GM21717 (cell line): ENCODE results near the gene ARL10.

Source experiments
- ATAC-seq: cut with Tn5 transposase; IDR thresholded peaks from one replicate; pipeline ENCODE4 v1.9.1; 2021; ENCODE audit warnings: mild to moderate bottlenecking, moderate library complexity; ENCODE audit not compliant: unreplicated experiment

The ARL10 gene

DNA sequence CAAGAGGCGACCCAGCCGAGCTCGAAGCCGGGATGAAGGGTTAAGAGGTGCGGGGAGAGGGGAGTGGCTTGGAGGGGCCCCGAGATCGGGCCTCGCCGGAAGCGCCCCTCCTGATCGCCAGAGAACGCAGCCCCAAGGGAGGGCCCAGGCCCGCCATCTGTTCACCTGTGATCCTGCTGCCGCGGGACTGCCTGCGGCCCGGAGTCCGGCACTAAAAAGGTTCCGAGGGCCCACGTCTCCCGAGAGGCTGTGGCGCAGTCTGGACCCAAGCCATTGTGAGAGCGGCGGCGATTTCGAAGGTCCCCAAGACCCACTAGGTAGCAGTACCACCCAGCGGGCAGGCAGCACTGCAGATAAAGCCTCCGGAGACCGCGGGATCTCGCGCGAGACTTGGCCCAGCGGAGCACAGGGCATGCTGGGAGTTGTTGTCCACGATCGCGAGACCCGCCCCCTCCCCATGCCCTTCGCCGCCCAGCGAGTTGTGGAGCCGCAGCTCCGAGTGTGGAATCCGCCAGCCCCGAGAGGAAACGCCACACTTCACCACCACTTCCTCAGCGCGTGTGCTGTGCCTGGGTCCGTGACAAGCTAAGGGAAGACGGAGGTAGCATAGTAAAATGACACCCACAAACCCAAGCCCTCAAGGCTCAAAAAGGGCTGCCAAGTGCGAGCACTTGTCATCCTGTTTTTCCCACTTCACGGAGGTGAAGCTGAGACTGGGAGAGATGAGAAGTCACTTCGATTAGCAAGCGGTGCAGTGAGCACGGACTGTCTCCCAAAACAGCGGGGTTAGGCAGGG lies 3.7 kb upstream of the ARL10 start, which contains the start of gene KIAA1191:
Gene KIAA1191, minus strand, starts transcription at position 328 of the 796 bp plus-strand sequence. CDS start 2,256 bp downstream, outside the sequence.
- peak; percentile 90 for ATAC-seq

DNA sequence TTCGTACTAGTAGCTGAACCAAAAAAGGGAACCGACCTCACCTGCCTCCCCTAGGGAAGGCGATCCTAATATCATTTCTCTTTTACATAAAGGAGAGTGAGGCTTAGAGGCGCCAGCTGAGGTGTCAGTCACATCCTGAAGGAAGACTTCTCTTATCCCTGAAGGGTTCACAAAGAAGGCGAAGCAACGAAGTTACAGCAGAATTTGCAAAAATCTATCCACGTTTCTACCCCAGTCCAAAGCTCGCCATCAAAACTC lies 3.1 kb upstream of the ARL10 start:
- no peak for ATAC-seq

DNA sequence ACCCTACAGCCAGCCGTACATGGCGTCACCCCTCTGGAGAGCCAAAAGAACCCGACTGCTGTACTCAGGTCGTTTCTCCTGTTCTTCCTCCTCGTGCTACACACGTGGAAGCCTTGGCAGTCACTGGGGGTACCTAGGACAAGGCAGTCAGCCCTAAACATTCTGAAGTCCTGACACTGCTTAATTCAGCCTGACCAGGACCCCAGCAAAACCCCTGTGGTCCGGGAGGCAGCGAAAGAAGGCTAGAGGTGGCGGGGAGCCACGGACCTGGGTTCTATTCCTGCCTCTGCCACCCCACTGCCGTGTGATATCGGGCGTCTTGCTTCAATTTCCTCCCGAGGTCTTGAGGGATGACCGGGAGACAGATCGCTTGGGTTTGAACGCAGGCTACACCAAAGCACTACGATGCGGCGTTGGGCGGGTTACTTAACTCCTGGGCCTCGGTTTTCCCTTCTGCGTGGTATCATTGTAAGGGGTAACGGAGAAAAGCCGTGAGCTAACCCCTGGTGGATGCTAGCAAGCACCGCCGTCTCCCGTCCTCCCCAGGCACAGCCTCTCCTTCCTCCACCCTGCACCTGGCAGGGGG lies 429 bp upstream of the ARL10 start:
- no peak for ATAC-seq

- ATAC-seq: no peak
Observed at GRCh38 chr5:176366232-176366894, 1.1 kb downstream of the ARL10 start.

DNA sequence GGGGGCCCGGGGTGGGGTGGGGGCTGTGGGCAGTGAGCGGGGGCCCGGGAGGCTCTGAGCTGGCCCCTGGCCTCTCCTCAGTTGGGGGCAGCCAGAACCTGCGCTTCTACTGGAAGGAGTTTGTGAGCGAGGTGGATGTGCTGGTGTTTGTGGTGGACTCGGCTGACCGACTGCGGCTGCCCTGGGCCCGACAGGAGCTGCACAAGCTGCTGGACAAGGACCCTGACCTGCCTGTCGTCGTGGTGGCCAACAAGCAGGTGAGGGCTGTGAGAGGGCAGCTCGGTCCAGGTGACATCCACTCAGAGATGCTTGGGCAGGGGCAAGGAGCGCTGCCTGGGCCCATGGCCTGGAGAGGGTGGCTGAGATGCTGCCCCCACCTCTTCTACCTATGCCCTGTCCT lies 3.4 kb downstream of the ARL10 start:
- no peak for ATAC-seq

GRCh38 chr5:176369934-176370711 lies 4.8 kb downstream of the ARL10 start:
- ATAC-seq: no peak

GRCh38 chr5:176371621-176372539 lies 6.6 kb downstream of the ARL10 start:
- ATAC-seq: no peak

DNA sequence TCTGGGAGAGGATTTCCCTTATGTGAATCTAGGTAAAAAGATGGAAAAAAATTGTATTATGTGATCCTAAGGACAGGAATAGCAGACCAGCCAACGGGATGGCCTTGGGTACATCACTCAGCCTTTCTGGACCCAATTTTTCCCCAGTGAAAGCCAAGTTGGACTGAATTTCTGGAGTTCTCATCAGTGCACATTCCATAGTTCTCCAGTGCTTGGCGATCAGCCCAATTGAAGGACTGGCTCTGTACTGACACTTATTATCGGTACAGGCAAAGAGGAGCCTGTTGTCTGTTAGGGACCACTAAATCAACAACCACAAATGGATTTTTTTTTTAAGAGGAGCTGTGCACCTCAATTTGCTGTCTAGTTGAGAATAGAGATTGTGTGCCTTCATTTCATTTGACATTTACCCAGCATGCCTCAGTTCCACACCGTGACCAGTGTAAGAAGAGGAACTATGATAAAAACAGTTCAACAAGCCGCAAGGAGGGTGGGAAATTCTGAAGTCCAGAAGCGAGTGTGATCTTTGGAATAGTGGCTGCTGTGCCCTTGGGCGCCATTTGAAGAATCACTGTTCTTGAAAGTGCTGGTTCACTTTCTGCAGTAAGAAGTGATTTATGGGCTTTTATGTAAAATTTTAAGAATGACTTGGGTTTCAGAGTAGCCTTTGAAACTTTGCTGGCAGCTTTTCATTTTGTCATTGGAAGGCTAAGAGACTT lies 8.0 kb downstream of the ARL10 start:
- no peak for ATAC-seq

DNA sequence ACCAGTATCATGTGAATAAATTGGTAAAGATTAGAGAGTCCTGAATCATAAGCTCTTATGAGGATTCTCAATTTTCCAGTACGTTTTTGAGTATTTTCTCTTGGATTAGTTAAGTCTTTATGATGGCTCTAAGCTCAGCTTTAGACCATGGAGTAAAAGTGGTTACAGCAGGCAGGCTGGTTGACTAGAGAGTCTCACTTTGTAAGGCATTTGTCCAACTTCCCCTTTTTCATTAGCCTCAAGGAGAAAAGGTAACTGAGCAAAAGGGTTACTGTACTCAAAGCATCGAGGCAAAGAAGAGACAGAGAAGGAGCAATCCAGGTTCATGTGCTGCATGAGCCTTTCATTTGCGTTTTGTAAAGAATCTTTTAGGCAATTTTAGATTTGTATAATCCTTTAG lies 14.6 kb downstream of the ARL10 start:
- no peak for ATAC-seq

GRCh38 chr5:176381423-176381822 lies 16.1 kb downstream of the ARL10 start:
- ATAC-seq: no peak

DNA sequence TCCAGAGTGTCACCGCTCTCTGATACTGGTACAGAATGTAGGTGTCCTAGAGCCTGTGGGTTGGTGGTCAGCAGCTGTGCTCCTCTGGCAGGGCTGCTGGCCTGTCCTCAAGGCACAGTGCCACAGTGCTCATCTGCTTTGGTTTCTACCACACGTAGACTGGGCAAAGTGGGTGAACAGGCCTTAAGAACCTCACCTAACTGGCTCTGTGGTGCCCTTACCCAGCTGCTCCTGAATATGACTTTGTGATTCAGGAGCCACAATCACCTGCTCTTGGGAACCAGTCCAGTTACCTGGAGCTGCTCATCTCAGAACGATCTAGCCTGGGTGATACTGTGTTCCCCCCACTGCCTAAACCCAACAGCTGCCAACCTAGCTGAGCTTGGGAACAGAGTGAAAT lies 16.7 kb downstream of the ARL10 start:
- ATAC-seq: no peak

DNA sequence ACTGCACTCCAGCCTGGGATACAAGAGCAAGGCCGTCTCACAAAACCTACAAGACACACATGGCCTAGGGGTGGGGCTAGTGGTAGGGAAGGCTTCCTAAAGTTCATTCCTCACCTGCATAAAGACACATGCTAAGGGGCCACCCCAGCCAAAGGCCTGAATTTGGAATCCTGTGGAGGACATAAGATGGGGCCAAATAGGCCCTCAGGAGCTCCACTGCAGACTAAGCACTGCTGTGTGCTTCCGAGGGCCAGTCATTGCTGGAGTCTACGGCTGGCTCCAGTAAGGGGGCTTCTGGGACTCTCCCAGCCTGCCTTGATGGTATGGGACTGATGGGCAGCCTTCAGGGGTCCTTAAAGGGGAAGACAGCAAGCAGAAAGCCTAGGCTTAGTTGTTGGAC lies 17.4 kb downstream of the ARL10 start:
- ATAC-seq: no peak

GRCh38 chr5:176383248-176383905 lies 18.1 kb downstream of the ARL10 start:
- ATAC-seq: no peak

DNA sequence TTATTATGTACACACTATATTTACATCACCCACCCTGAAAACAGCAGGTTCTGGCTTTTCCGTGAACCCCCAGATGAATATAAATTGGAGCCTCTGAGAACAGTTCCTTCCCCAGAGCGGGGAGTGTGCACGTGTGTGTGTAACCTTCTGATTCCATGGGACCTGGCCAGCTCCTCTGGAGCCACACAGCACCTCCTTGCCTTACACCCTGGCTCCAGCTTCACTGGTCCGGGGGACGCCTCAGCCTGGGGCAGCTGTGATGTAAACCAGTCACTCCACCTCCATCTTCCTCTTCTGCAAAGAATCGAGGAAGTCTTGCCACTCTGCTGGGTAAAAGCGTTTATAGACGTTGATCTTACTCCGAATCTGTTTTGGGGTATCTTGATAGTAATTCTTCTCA lies 18.7 kb downstream of the ARL10 start:
- no peak for ATAC-seq

GRCh38 chr5:176384366-176384930 lies 19.2 kb downstream of the ARL10 start:
- ATAC-seq: no peak

DNA sequence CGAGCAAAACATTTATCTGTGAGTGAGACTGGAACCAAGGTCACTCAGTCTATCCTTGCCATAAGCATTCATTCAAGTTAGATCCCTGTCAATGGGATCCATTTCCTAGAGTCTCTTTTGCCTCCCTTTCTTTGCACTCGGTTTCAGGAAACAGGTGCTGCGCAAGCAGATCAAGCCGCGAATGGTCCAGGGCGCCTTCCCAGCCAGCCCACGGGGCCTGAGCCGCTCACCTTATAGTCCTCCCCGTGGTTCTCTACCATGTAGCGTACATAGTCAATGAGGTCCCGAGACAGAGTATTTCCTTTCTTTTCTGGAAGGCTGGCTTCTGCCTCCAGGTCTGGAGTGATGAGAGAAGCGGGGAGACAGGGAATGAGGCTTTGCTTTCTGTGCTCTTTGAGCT lies 19.7 kb downstream of the ARL10 start:
- no peak for ATAC-seq

- no peak for ATAC-seq
Observed at GRCh38 chr5:176386491-176386890, 21.2 kb downstream of the ARL10 start.

GRCh38 chr5:176387384-176387925 lies 22.2 kb downstream of the ARL10 start:
- ATAC-seq: no peak

GRCh38 chr5:176388003-176388443 lies 22.7 kb downstream of the ARL10 start:
- ATAC-seq: peak; percentile 4
